Nephron progenitor cell (in vitro differentiated cells): ENCODE data around the gene SPIN4.
"Not testable (repeated sequence)": the region's sequence is repeated elsewhere in the genome, so short reads cannot be mapped to it uniquely, and the experiment has no call there.

Experiments used
- DNase-seq: peaks from one replicate; pipeline ENCODE4 v3.0.0; 2021
- H3K27ac Mint-ChIP-seq: 2 replicates; pipeline ENCODE4 v1.8.0; 2021; ENCODE audit warnings: mild to moderate bottlenecking, moderate library complexity, mixed read lengths
- H3K27me3 Mint-ChIP-seq: 2 replicates; pipeline ENCODE4 v1.8.0; 2021; ENCODE audit warnings: mild to moderate bottlenecking, low read depth, mixed read lengths; ENCODE audit not compliant: poor library complexity
- H3K36me3 Mint-ChIP-seq: 2 replicates; pipeline ENCODE4 v1.8.0; 2021; ENCODE audit warnings: low read depth, mixed read lengths
- H3K4me1 Mint-ChIP-seq: 2 replicates; pipeline ENCODE4 v1.8.0; 2021; ENCODE audit warnings: mixed read lengths
- H3K4me3 Mint-ChIP-seq: 2 replicates; pipeline ENCODE4 v1.8.0; 2021; ENCODE audit warnings: mild to moderate bottlenecking, moderate library complexity, mixed read lengths
- H3K9me3 Mint-ChIP-seq: 2 replicates; pipeline ENCODE4 v1.8.0; 2021; ENCODE audit warnings: mild to moderate bottlenecking, moderate library complexity, mixed read lengths
- TF ChIP-seq, protein P1 (sequence below): fragments of 200-600 bp; sonication (generic); IDR thresholded peaks from 2 replicates; pipeline ENCODE4 v1.5.0; 2021; ENCODE audit warnings: antibody characterized with exemption

Gene SPIN4

DNA sequence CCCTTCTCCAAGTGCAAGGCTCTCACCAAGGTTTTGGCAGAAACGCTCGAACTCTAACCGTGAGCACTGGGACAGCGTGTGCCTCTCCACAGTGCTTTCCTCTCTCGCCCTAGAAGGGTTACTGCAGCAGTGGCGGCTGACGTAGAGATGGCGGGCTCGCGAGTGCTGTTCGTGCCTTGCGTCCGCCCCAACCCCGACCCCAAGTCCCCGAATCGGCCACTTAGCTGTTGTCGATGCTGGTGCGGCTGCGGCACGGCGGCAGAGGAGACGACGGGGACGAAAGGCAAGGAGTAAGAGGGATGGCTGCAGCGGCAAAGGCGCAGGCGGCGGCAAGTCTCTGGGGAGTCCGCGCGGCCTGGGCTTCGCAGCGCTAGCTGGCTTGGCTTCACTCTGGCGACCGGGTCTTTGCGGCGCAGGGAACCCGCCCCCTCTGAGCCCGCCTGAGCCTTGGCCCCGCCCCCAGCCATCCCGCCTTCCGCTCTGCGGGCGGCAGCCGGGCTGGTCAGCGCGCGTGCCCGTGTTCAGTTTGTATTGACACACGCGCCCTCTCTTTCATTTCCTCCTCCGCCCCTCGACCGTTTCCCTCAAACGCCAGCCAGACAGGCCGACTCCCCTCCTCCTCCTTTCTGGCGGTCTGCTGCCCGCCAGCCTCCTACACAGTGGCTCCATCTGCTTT is at the start of gene SPIN4:
Gene SPIN4 (minus strand): TSS at position 392 of the 676 bp plus-strand sequence. CDS start 513 bp downstream, outside the sequence.
- H3K4me1 Mint-ChIP-seq: peaks cover 49% of the 10 kb centered on the region
- H3K4me3 Mint-ChIP-seq: peak within 1 kb of the TSS; percentile 92
- peaks cover 35% of the 10 kb centered on the region for H3K9me3 Mint-ChIP-seq
- peak within 1 kb of the TSS; percentile 95 for H3K27ac Mint-ChIP-seq
- peak; percentile 89 for DNase-seq
- H3K27me3 Mint-ChIP-seq: no peaks in the 10 kb centered on the region
- TF ChIP-seq, protein P1, sequence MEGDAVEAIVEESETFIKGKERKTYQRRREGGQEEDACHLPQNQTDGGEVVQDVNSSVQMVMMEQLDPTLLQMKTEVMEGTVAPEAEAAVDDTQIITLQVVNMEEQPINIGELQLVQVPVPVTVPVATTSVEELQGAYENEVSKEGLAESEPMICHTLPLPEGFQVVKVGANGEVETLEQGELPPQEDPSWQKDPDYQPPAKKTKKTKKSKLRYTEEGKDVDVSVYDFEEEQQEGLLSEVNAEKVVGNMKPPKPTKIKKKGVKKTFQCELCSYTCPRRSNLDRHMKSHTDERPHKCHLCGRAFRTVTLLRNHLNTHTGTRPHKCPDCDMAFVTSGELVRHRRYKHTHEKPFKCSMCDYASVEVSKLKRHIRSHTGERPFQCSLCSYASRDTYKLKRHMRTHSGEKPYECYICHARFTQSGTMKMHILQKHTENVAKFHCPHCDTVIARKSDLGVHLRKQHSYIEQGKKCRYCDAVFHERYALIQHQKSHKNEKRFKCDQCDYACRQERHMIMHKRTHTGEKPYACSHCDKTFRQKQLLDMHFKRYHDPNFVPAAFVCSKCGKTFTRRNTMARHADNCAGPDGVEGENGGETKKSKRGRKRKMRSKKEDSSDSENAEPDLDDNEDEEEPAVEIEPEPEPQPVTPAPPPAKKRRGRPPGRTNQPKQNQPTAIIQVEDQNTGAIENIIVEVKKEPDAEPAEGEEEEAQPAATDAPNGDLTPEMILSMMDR: no peak
- peaks cover 9% of the 10 kb centered on the region for H3K36me3 Mint-ChIP-seq

DNA sequence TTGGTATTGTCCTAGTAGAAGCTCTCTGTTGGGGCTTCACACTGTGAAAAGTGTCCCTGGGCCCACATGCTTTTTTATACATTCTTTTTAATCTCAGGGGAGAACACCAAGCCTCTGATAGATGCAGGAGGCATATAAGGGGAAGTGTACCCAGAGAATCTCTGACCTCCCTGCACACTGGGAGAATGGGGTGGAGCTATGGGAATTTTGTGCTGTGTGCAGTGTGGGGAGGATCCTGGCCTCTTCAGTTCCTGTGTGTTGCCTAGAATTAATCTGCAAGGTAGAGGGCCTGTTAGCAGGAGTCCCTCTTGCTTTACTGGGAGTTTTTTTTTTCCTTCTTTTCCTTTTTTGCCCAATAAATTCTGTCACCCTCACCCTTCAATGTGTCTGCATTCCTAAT is 49.2 kb upstream of the SPIN4 start:
- Mint-ChIP-seq H3K27ac (peak overlapping the region; percentile 77), H3K27me3 (no peaks in the 10 kb centered on the region), H3K36me3 (peaks cover 6% of the 10 kb centered on the region), H3K4me3 (no peak overlapping the region), H3K4me1 (peaks cover 14% of the 10 kb centered on the region), H3K9me3 (peaks cover 50% of the 10 kb centered on the region)
- no peak for DNase-seq
- TF ChIP-seq, protein P1: no peak

DNA sequence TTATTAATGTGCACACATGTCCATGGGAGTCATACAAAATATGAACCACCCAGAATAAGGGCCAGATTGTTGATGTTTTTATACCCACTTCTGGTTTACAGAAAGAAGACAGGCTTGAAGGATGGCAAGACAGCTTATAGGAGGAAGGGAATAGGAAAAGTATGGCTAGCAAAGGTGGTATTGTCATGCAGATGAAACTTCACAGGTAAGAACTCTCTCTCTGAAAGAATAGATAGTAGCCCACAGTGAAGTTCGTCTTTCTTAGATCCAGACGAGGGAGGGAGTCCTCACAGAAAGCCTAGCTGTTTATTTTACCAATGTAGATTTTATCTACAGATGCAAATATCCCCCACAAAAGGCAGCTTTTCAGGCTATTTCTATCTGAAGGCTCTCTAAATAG is 43.7 kb upstream of the SPIN4 start:
- DNase-seq: no peak
- Mint-ChIP-seq H3K27me3 (no peaks in the 10 kb centered on the region), H3K36me3 (no peaks in the 10 kb centered on the region), H3K9me3 (peaks cover 43% of the 10 kb centered on the region), H3K4me3 (no peak overlapping the region), H3K27ac (no peak overlapping the region), H3K4me1 (no peaks in the 10 kb centered on the region)
- TF ChIP-seq, protein P1: no peak

DNA sequence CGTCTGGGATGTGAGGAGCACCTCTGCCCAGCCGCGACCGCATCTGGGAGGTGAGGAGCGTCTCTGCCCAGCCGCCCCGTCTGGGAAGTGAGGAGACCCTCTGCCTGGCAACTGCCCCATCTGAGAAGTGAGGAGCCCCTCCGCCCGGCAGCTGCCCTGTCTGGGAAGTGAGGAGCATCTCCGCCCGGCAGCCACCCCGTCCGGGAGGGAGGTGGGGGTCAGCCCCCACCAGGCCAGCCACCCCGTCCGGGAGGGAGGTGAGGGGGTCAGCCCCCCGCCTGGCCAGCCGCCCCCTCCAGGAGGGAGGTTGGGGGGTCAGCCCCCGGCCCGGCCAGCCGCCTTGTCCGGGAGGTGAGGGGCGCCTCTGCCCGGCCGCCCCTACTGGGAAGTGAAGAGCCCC is 42.0 kb upstream of the SPIN4 start:
- H3K4me3 Mint-ChIP-seq, H3K36me3 Mint-ChIP-seq, DNase-seq, H3K27ac Mint-ChIP-seq, H3K27me3 Mint-ChIP-seq, H3K4me1 Mint-ChIP-seq: not testable (repeated sequence)
- peaks cover 47% of the 10 kb centered on the region for H3K9me3 Mint-ChIP-seq

DNA sequence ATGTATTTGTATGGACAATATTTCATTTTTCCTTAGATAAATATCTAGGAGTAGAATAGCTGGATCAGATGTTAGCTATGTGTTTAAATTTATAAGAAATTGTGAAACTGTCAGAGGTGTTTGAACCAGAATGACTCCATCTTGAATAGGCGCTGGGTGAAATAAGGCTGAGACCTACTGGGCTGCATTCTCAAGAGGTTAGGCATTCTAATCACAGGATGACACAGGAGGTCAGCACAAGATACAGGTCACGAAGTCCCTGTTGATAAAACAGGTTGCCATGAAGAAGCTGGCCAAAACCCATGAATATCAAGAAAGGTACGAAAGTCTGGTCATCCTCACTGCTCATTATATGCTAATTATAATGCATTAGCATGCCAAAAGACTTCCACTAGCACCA is 36.3 kb upstream of the SPIN4 start:
- Mint-ChIP-seq H3K9me3 (peaks cover 36% of the 10 kb centered on the region), H3K27ac (no peak overlapping the region), H3K4me1 (peaks cover 6% of the 10 kb centered on the region), H3K4me3 (no peak overlapping the region), H3K36me3 (no peaks in the 10 kb centered on the region), H3K27me3 (no peaks in the 10 kb centered on the region)
- no peak for DNase-seq
- TF ChIP-seq, protein P1: no peak

DNA sequence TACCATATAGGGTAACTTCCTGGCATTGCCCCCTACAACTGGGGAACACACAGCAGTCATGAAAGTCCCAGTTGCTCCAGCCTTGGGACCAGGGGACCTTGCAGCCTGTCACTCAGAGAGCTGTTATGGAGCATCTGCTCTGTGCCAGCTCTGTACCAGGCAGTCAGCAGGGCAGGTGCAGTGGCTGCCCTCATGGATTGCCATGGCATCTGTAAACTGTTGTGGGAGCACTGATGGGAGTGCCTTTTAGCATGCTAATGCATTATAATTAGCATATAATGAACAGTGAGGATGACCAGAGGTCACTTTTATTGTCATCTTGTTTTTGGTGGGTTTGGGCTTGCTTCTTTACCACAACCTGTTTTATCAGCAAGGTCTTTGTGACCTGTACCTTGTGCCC is 33.1 kb upstream of the SPIN4 start:
- H3K27ac Mint-ChIP-seq, H3K27me3 Mint-ChIP-seq, DNase-seq, H3K4me3 Mint-ChIP-seq, H3K4me1 Mint-ChIP-seq, H3K36me3 Mint-ChIP-seq: not testable (repeated sequence)
- peaks cover 30% of the 10 kb centered on the region for H3K9me3 Mint-ChIP-seq

DNA sequence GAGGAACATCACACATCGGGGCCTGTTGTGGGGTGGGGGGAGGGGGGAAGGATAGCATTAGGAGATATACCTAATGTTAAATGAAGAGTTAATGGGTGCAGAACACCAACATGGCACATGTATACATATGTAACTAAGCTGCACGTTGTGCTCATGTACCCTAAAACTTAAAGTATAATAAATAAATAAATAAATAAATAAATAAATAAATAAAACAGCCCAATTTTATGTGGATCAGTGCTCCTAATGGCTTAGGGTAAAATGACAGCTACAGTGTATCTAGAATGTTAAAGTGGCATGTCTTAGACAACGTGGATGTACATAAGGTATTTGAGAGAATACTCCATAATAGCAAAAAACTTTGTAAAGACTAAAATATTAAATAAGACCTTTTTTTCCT is 21.9 kb upstream of the SPIN4 start:
- not testable (repeated sequence) for H3K4me1 Mint-ChIP-seq, DNase-seq, H3K27ac Mint-ChIP-seq, H3K36me3 Mint-ChIP-seq, H3K4me3 Mint-ChIP-seq, H3K27me3 Mint-ChIP-seq
- peaks cover 61% of the 10 kb centered on the region for H3K9me3 Mint-ChIP-seq

DNA sequence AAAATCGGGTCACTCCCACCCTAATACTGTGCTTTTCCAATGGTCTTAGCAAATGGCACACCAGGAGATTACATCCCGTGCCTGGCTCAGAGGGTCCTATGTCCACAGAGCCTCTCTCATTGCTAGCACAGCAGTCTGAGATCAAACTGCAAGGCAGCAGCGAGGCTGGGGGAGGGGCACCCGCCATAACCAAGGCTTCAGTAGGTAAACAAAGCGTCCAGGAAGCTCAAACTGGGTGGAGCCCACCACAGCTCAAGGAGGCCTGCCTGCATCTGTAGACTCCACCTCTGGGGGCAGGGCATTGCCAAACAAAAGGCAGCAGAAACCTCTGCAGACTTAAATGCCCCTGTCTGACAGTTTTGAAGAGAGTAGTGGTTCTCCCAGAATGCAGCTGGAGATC is 16.6 kb upstream of the SPIN4 start:
- Mint-ChIP-seq H3K36me3 (peaks cover 43% of the 10 kb centered on the region), H3K9me3 (peaks cover 93% of the 10 kb centered on the region)
- H3K27me3 Mint-ChIP-seq, DNase-seq, H3K27ac Mint-ChIP-seq, H3K4me3 Mint-ChIP-seq, H3K4me1 Mint-ChIP-seq: not testable (repeated sequence)
